ENCODE measurements around the gene GLTP.
"Not testable (repeated sequence)": the region's sequence is repeated elsewhere in the genome, so short reads cannot be mapped to it uniquely, and the experiment has no call there.

Gene GLTP

DNA sequence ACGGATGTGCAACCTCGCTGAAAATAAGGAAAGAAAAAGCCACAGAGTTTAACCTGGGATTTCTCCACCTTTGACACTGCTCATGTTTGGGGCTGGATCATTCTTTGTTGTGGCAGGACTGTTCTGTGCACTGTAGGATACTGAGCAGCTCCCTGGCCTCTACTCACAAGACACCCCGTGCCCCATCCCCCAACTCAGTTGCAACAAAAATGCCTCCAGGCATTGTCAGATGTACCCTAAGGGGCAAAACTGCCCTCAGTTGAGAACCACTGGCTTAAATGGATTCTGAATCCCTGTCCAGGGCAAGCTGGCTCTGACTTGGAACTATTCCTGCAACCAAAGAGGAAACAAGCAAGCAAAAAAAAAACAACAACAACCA, 2.1 kb downstream of the GLTP start:
- no peak for DNase-seq (ENCODE audit: low read depth in 2 of 2)

- DNase-seq (ENCODE audit: low read depth in 2 of 2): no peak
These were observed 2.7 kb downstream of the GLTP start for GRCh38 chr12:109877504-109878246.

GRCh38 chr12:109876406-109876805, 3.9 kb downstream of the GLTP start:
- DNase-seq (ENCODE audit: low read depth in 2 of 2): no peak

DNA sequence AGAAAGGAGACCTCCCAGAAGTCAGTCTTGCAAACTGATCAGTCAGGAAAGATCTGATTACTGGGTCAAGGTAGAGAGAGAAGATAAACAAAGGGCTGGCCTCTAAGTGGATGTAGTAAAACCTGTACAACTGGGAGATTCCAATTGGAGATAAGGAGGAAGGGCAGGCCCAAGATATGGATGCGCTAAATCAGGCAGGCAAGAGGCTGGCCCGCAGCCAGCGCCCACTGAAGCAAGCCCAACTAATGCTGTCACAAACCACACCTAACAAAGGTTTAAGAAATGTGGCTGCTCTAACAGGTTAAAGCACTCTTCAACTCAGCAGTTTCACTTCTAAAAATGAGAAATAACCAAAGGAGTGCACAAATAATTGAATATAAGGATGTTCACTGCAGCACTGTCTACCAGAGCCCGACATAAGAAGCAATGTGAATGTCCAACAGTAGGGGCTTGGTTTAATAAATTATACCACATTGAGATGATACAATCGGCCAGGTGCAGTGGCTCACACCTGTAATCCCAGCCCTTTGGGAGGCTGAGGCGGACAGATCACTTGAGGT, 4.7 kb downstream of the GLTP start:
- DNase-seq (ENCODE audit: low read depth in 2 of 2): no peak

GRCh38 chr12:109873653-109874052, 6.7 kb downstream of the GLTP start:
- DNase-seq (ENCODE audit: low read depth in 2 of 2): no peak

DNA sequence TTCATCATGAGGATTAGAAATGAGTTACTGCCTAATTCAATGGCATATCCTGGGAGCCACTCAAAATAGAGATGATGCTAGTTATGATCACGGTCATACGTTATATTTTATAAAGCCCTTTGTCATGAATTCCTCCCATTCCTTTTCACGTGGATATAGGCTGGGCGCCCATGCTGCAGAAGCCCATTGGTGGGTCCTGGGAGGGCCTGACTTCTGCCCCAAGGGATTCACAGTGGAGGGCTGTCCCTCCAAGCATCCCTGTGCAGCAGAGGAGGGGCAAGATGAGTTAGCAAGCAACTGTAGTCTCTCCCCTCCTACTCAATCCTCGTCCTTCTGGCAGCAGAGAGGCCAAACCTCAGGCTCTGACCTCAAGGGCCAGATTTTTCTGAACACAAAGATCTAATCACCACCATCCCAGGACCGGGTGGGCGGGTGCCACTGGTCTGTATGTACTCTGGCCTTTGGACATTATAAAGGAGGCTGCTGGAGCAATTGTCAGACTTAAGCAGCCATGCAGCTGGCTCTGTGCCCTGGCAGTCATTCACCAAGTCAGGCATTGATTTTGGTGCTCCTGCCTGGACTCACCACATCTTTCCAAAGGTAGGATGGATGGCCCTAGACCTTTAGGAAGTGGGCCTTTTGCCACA, 8.6 kb downstream of the GLTP start:
- no peak for DNase-seq (ENCODE audit: low read depth in 2 of 2)

DNA sequence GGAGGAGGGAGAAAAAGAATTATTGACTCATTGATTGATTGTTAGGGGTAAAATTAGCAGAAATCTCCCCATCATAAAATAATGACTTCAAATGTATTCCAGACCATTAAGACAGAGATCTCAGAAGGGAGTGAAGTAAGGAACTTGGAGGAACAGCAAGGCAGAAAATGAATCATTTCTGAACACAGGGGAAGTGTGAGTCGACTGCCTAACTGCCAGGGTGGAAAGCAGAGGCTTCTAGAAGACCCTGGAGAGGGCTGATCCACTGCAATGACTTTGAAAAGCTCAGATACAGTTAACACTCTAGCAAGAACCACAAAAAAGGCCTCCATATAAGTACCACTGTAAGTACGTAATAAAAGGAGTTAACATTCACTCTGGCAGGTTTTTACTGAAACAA, 9.7 kb downstream of the GLTP start:
- no peak for DNase-seq (ENCODE audit: low read depth in 2 of 2)

DNA sequence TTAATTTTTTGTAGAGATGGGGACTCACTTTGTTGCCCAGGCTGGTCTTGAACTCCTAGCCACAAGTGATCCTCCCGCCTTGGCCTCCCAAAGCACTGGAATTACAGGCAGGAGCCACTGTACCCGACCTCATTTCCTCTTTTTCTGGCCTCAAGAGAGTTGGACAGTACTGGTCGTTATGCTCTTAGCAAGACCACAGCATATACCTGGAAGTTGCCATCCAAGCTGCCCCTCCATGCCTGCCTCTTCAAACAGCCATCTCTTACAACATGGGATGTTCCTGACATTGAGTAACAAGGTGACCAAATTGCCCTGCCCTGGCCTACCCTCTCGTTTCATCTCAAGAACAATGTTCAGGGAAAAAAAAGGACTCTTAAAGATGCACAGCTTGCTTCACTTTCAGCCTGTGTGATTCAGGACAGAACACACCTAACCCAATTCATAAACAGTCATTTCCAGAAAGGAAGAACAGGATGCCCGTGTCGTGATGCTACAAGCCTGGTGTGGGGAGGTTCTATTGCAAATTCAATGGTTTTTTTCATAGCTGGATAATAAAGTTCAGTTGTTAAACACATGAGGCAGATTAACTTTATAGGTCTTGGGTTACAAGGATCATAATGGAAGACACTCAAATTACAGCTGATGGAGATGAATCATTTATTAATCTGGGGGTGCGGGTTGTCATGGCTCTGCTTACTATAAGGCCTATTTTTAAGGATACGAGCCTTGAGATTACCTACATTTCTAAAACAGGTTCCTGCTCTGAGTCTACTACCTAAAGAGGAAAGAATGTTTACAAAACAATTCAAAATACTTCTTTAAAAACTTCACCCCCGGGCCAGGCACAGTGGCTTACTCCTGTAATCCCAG, 11.9 kb downstream of the GLTP start:
- no peak for DNase-seq (ENCODE audit: low read depth in 2 of 2)

DNA sequence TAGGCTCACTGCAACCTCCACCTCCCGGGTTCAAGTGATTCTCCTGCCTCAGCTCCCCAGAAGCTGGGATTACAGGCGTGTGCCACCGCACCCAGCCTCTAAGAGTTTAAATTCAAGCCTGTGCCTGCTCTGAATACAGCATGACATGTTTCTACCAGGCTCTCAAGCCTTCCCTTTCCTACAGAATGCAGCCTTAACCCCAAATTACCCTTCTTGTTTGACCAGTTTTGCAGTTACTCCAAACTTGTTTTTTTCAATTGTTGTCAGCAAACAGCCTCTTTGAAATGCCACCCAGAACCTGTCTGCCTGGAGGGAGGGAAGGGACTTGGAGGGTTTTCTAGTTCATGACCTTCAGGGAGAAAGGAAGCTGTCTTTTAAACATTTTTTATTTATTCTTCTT, 15.4 kb downstream of the GLTP start:
- DNase-seq (ENCODE audit: low read depth in 2 of 2): no peak

DNA sequence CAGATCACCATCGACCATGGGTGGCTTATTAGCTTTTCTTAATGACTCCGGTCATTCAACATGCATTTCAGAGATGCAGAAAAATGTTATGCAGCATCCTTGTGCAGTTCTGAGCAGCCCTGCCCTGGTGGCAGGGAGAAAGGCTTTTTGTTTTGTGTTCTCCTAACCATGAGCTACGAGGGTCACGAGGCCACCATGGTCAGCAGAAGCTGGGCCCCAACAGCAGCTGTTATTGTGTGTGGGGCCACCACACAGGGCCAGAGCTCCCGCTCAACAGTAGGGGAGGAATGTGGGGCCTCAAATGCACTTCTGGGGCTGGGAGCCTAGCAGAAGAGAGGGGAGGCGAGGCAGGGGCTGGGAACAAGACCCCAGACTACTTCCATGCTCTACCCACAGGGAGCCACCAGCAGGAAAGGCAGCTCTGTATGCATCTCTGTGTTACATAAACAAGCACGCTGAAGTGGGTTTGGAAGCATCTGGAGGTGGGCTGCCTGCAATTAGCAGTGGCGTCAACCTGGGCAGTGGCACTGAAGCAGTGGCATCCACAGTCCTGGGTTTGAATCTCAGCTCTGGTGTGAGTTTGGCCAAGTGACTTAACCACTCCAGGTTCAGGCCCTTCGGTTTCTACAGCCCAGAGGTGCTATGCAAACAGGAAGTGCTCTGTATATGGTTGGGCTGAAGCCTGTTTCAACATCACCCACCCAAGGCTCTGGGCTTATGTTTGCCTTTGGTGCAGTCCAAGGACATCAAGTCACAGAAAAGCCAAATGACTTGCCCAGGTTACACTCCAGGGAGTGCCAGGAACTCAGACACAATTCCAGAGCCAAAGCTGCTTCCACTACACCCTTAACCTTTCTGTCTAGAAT, 16.3 kb downstream of the GLTP start:
- no peak for DNase-seq (ENCODE audit: low read depth in 2 of 2)

GRCh38 chr12:109862491-109862890, 17.9 kb downstream of the GLTP start:
- DNase-seq (ENCODE audit: low read depth in 2 of 2): not testable (repeated sequence)

DNA sequence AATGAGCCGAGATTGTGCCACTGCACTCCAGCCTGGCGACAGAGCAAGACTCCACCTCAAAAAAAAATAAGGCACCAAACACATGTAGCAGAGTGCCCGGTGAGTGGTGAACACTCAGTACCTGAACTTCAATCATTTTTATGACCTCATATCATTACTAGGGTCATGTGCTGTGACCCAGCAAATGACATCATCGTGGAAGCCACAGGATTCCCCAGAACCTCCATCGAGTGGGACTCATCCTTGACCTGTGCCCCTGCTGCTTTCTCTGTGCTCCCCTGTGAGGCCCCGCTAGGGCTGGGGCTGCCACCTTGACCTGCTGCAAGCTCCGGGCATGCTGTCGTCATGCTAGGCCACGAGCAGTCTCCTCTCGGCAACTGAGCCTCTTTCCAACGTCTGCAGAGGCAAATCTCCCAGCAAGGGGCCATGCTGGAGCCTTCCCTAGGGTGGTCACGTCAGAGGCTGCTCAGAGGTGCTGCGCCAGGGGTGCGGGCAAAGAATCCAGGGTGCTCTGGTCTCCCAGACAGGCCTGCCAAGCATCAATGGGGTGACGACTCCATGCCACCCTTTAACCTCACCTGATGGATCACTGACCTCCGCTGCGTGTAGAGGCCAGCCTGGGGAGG, 18.5 kb downstream of the GLTP start:
- DNase-seq (ENCODE audit: low read depth in 2 of 2): no peak

DNA sequence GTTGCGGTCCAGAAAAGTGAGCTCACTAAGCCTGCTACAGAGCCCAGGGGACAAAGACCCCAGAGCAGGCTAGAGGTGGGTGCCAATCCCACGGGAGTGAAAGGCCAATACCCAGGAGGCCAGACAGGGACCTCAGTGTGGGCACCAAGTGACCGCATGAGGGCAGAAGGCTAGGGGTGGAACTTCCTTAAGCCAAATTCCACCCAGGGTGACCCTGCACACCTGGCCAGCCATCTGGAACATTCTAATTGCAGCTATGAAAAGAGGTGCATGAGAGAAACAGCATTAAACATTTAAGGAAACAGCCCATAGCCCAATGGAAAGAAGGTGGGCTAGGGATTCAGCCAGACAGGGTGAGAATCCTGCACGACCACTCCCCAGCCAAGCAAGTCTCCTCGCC, 19.4 kb downstream of the GLTP start:
- no peak for DNase-seq (ENCODE audit: low read depth in 2 of 2)

- no peak for DNase-seq (ENCODE audit: low read depth in 2 of 2)
These were observed 21.6 kb downstream of the GLTP start for GRCh38 chr12:109858764-109859163.

- no peak for DNase-seq (ENCODE audit: low read depth in 2 of 2)
These were observed 22.6 kb downstream of the GLTP start for GRCh38 chr12:109857715-109858114.

DNA sequence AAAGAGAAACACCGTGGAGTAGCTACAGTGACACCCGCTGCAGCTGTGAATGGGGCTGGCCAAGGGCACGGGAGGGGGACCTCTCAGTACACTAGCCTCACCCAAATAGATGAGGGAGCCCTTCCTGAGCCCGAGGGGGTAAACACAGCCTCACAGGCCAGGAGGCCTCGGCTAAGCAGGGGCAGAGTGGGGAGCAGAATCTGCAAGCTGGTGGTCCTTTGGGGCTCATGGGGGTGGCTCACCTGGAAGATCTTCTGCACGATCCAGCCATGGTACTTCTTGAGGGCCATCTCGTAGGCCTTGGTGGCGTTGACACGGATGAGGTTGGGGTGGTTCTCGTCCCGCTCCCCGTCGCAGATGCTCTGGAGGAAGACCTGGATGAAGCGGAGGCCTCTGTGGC, 25.0 kb downstream of the GLTP start:
- no peak for DNase-seq (ENCODE audit: low read depth in 2 of 2)

DNA sequence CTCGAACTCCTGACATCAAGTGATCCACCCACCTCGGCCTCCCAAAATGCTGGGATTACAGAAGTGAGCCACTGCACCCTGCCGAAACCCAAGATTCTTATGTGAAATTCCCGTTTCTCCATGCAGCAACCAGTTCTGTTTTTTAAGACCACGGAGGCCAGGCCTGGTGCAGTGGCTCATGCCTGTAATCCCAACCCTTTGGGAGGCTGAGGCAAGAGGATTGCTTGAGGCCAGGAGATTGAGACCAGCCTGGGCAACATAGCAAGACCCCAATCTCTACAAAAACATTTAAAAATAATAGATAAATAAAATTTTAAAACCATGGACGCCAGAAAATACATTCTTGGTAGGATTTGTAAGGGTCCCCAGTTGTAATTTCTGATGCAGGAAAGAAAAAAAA, 29.8 kb downstream of the GLTP start:
- not testable (repeated sequence) for DNase-seq (ENCODE audit: low read depth in 2 of 2)

GRCh38 chr12:109847142-109847735, 33.1 kb downstream of the GLTP start:
- DNase-seq (ENCODE audit: low read depth in 2 of 2): no peak

- no peak for DNase-seq (ENCODE audit: low read depth in 2 of 2)
These were observed 34.5 kb downstream of the GLTP start for GRCh38 chr12:109845824-109846205.

DNA sequence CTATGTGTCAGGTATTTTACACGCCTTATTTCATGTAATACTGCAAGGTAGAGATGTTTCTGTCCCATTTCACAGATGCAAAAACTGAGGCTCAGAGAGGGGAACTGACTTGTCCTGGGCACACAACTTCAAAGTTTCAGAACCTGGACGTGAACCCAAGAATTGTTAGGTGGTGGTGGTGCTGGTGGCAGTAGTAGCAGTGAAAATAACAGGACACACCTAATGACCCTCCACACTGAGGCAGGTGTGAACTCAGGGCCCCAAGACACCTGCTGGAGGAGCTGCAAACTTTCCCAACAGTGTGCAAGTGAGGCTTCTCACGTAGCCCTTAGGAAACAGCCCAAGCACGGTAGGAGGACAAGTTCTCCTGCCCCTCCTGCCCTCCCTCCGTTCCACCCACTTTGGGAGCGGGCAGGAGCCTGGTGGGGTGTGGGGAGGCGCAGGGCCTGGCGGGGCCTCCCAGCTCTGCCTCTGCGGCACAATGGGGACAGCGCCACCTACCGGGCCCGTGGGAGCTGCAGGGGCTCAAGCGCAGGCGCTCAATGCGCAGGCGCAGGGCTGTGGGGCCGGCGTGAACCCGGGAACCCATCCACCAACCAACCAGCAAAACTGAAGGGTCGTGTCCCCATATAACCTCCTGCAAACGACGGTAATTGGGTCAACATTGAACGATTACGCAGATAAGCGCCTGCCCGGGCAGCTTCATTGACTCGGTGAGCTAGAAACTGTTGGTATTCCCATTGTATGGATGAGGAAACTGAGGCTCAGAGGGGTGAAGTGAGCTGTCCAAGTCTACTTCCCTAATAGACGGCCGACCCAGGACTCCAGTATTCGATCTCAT, 35.1 kb downstream of the GLTP start:
- peak; percentile 64 to 75 for DNase-seq (ENCODE audit: low read depth in 2 of 2)

Measured in stimulated activated CD8-positive, alpha-beta memory T cell treated with anti-CD3 and anti-CD28 coated beads, Interleukin-7, amount 100 ng/mL, for 4 hours (primary cell).